GM18508 (cell line): ENCODE results near the gene USP4.
"Not testable (repeated sequence)": the region's sequence is repeated elsewhere in the genome, so short reads cannot be mapped to it uniquely, and the experiment has no call there.

Source experiments
- ATAC-seq: cut with Tn5 transposase; IDR thresholded peaks from one replicate; pipeline ENCODE4 v1.9.1; 2021; ENCODE audit warnings: moderate number of reproducible peaks; ENCODE audit not compliant: insufficient read depth, unreplicated experiment

Gene USP4

DNA sequence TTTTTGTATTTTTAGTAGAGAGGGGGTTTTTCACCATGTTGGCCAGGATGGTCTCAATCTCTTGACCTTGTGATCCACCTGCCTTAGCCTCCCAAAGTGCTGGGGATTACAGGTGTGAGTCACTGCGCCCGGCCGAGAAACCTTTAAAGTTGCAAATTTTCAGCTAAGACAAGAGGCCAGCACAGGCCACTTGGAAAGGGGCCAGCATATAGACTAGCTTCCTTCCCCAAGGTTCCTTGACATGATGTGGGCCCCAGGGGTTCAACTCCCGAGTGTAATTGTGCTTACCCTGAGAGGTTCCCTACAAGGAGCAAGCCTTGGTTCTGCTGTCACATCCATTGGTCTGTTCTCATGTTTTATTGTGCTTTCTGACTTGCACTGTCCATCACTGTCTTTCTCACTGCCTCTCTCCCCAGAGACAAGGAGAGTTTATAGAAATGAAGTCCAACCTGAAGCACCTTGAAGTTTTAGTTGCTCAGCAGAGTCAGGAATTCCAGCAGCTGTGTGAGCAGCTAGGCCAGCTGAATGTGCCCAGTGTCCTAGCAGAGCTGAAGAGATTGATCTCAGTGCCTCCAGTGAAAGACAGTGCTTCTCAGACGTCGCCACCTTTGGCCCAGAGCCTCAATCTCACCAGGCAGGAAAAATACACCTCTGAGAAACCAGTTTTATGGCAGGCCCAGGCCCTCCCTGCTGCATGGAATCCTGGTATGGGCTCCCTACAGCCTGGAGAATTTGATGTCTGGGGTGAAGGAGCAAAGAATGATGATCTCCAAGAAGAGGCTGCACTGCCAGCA is 83.9 kb downstream of the USP4 start:
- ATAC-seq: no peak

DNA sequence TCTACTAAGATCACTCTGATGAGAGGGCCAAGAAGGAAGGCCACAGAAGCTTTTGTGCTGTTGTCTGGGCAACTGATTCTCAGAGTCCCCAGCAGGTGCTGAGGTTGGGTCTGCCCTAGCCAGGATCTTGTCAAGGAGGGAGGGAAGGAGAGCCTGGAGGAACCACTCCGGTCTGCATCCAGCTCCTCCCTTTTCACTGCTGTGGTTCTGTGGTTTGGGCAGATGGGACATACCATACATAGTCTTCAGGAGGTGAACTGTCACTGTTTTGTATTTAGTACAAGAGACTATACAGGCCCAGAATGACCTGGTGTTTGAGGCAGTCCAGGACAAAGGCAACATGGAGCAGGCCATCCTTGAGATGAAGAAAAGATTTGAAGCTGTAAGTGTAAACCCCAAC is 84.7 kb downstream of the USP4 start:
- ATAC-seq: no peak

DNA sequence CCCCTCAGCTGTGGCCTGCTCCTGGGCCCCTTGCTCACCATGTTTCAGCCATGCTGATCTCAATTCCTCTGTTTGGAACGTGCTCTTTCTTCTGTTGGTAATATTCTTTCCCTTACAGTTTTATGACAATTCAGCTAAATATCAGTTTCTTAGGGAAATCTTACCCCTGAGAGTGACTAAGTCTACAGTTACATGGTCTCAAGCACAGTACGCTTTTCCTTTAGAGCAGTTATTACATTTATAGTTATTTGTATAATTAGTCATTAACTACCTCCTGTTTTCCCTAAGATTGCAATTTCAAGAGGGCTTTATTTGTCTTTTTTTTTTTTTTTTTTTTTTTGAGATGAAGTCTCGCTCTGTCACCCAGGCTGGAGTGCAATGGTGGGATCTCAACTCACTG is 86.3 kb downstream of the USP4 start:
- no peak for ATAC-seq

DNA sequence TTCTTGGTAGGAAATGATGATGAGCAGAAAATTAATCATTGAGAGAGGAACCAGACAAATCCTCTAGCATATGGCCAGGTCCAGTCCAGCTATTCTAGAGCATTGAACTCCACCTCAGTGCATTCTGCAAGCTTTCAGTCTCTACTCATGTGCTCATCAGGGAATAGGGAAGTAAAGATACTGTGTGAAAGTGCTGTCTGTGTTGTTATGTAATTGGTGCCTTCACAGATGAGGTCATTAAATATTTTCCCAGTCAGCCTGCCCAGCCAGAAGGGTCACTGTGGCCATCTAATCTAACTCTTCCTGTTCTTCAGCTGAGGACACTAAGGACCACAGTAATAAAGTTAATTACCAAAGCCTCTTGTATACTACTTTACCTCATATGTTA is 91.0 kb downstream of the USP4 start:
- no peak for ATAC-seq

DNA sequence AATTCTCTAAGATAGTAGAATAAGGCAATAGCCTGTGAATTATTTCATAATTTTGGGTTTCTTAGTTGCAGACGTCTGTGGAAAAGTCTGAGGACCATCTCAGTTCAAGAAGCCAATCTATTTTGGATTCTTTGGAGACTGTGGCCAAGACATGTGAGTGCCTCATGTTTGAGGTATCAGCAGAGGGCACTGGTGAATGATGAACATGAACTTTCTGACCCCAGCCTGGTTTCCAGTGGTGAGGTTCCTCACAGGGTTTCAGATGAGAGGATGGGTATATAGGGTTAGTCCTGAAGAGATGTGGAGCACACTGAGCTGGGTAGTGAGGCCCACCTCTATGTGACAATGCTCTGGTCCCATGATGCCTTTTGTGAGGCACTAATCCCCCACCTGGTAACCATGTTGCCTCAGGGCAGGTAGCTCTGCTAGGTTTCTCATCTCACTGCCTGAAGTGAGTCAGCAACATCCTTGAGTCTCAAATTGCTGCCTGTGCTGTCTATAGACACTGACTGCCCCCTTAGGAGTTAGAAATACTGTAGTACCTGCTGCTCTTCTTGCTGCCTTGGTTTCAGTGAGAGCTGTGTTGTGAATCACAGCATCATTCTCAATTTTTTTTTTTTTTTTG is 95.2 kb downstream of the USP4 start:
- ATAC-seq: no peak

DNA sequence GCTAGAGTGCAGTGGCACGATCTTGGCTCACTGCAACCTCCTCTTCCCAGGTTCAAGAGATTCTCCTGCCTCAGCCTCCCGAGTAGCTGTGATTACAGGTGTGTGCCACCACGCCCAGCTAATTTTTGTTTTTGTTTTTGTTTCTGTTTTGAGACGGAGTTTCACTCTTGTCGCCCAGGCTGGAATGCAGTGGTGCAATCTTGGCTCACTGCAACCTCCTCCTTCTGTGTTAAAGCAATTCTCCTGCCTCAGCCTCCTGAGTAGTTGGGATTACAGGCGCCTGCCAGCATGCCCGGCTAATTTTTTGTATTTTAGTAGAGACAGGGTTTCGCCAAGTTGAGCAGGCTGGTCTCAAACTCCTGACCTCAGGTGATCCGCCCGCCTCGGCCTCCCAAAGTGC is 99.8 kb downstream of the USP4 start:
- ATAC-seq: not testable (repeated sequence)

DNA sequence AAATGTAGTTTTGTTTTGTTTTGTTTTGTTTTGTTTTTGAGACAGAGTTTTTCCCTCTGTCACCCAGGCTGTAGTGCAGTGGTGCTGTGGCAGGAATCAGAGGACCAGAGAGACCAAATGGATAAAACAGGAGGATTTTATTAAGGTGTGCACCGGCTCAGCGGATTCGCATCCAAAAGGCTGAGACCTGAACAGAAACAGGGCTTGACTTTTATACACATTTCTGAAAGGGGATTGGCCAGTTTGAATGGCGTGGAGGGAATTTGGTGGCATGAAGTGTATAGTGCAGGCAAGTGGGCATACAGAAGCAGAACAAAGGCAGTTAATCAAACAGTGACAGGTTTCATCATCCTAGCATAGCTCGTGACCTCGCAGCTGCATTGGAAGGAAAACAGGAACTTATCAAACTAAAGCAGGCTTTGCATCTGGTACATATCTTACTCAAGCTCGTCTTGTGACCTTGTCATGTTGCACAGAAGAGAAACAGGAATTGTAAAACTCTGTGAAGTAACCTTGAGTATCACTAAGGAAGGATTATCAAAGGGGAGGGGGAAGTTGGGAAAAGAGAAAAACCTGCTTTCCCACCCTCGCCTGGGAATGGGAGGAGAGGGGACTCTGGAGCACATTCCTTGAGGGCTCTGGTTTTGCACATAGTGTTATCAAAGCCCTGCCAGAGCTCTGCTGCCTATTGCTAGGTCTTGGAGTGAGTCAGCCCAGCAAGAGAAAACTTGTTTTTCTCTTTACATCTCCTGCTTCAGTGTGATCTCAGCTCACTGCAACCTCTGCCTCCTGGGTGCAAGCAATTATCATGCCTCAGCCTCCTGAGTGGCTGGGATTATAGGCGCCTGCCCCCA is 101.4 kb downstream of the USP4 start:
- no peak for ATAC-seq

DNA sequence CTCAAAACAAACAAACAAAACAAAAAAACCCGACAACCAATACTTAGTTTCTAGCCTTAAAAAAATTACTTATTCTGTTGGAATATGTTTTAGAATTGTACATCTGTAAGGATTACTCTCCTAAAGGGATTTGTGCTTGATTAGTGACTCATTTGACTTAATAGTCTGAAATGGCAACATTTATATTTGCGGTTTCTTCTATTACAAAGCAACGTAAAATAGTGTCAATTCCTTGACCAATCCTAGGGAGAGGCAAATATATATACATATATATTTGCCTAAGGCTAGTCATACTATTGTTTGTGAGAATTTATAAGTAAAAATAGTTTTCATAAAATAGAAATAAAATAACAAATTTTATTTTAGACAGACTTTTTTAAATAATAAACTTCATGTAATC is 102.5 kb downstream of the USP4 start:
- no peak for ATAC-seq

DNA sequence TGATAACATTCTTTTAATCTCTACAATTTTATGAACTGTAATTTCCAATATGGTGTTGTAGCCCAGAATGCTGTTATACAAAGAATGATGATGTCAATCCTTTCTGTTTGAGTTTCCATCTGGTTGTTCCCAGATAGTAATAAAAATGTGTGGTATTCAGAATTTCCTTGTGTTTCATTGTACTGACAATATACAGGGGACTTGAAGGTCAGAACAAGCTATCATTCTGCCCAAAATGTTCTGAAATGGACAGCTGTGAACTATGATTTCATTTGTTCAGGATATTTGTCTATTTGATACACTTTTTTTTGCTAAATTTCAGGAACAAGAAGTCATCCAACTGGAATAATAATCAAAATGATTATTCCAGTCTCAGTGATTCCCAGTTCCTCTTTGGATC is 103.6 kb downstream of the USP4 start:
- ATAC-seq: no peak

DNA sequence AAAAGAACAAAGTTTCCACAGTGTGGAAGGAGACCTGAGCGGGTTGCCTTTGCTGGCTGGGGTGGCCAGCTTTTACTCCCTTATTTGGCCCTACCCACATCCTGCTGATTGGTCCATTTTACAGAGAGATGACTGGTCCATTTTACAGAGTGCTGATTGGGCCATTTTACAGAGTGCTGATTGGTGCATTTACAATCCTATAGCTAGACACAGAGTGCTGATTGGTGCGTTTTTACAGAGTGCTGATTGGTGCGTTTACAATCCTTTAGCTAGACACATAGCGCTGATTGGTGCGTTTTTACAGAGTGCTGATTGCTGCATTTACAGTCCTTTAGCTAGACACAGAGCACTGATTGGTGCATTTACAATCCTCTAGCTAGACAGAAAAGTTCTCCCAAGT is 111.0 kb downstream of the USP4 start:
- ATAC-seq: not testable (repeated sequence)
